B cell (primary cell): ENCODE results near the gene SLC7A10. TPM values are rescaled to one million over a fixed set of nuclear protein-coding genes. Genes with fewer than 3 reads are reported as not detected.

Experiments used
- ATAC-seq: fragments of 200-7000 bp; cut with Tn5 transposase; one replicate; pipeline ENCODE4 v1.10.0; 2021; ENCODE audit warnings: low read depth, mild to moderate bottlenecking, moderate number of reproducible peaks, moderate library complexity
- CTCF ChIA-PET: fragments of 350-600 bp; sonication (Branson Sonifier 250); formaldehyde crosslinking; loops from one replicate; lab custom pipeline; 2021; ENCODE audit warnings: antibody characterized with exemption, inconsistent platforms; lab: Charles Lee
- POLR2A ChIA-PET: fragments of 350-600 bp; sonication (Branson Sonifier 250); formaldehyde crosslinking; loops from one replicate; lab custom pipeline; 2021; ENCODE audit warnings: antibody characterized with exemption; lab: Charles Lee
- DNase-seq: peaks from one replicate; pipeline ENCODE4 v3.0.0; 2013
- H2AFZ ChIP-seq: 2 replicates; pipeline ENCODE4 v1.6.1; 2012; ENCODE audit warnings: mild to moderate bottlenecking, low read depth, low read length; ENCODE audit not compliant: insufficient read depth, poor library complexity, severe bottlenecking
- H3K27ac ChIP-seq, 2 donors: 1 replicate in 1 of 2; 2 replicates in 1 of 2; pipeline ENCODE4 v1.5.1; 2012 to 2013; ENCODE audit warnings: low read length in 2 of 2, mild to moderate bottlenecking in 2 of 2, moderate library complexity in 1 of 2
- H3K27me3 ChIP-seq, 4 experiments: fragments of 200-600 bp in 1 of 4; sonication (generic) in 1 of 4; replicated peaks in 1 of 4; 1 replicate in 2 of 4; 2 replicates in 2 of 4; pipeline versions ENCODE4 v1.6.1 to v1.7.0; 2013 to 2016; ENCODE audit warnings: low read length in 3 of 4, mild to moderate bottlenecking in 2 of 4, mixed read lengths in 1 of 4, moderate library complexity in 1 of 4; ENCODE audit not compliant: insufficient read depth in 4 of 4, control insufficient read depth in 3 of 4; ENCODE audit errors: control extremely low read depth in 1 of 4
- H3K36me3 ChIP-seq, 2 experiments: replicated peaks in 1 of 2; 1 replicate in 1 of 2; 2 replicates in 1 of 2; pipeline versions ENCODE4 v1.6.1 to v1.7.1; 2013; ENCODE audit warnings: low read length in 1 of 2; ENCODE audit not compliant: insufficient read depth in 2 of 2, control insufficient read depth in 1 of 2; ENCODE audit errors: control extremely low read depth in 1 of 2, extremely low read depth in 1 of 2
- H3K4me1 ChIP-seq, 2 donors: fragments of 200-600 bp in 1 of 2; sonication (generic) in 1 of 2; 1 replicate in 1 of 2; 2 replicates in 1 of 2; pipeline versions ENCODE4 v1.5.1 to v1.6.1; 2013 to 2017; ENCODE audit warnings: low read length in 2 of 2; ENCODE audit not compliant: control insufficient read depth in 2 of 2, insufficient read depth in 2 of 2
- H3K4me2 ChIP-seq: replicated peaks from 2 replicates; pipeline ENCODE3; 2012; ENCODE audit warnings: mild to moderate bottlenecking, low read depth, low read length; ENCODE audit not compliant: poor library complexity, severe bottlenecking
- H3K4me3 ChIP-seq, 5 experiments: fragments of 200-600 bp in 1 of 5; sonication (generic) in 1 of 5; 1 replicate in 3 of 5; 2 replicates in 2 of 5; pipeline versions ENCODE4 v1.5.1 to v1.7.0; 2011 to 2016; ENCODE audit warnings: low read length in 4 of 5, mild to moderate bottlenecking in 4 of 5, low read depth in 2 of 5, control low read depth in 1 of 5, moderate library complexity in 1 of 5; ENCODE audit not compliant: insufficient read depth in 1 of 5; ENCODE audit errors: control extremely low read depth in 1 of 5, extremely low read depth in 1 of 5
- H3K79me2 ChIP-seq: fragments of 200-600 bp; sonication (generic); one replicate; pipeline ENCODE4 v1.6.0; 2016; ENCODE audit warnings: low read length; ENCODE audit not compliant: control insufficient read depth, insufficient read depth
- H3K9ac ChIP-seq: fragments of 200-600 bp; sonication (generic); 2 replicates; pipeline ENCODE4 v1.6.1; 2017; ENCODE audit warnings: mild to moderate bottlenecking, low read length, moderate library complexity
- H3K9me3 ChIP-seq, 3 donors: one replicate each; pipeline versions ENCODE4 v1.6.1 to v1.7.1; 2013; ENCODE audit warnings: low read length in 2 of 3; ENCODE audit not compliant: control insufficient read depth in 2 of 3, insufficient read depth in 1 of 3; ENCODE audit errors: control extremely low read depth in 1 of 3
- H4K20me1 ChIP-seq: 2 replicates; pipeline ENCODE4 v1.6.0; 2012; ENCODE audit warnings: mild to moderate bottlenecking, low read length; ENCODE audit not compliant: insufficient read depth, control insufficient read depth, poor library complexity, severe bottlenecking
- H3K27ac Mint-ChIP-seq: one replicate; pipeline ENCODE4 v1.8.0; 2021; ENCODE audit warnings: mixed read lengths
- H3K27me3 Mint-ChIP-seq: one replicate; pipeline ENCODE4 v1.8.0; 2021; ENCODE audit warnings: mixed read lengths
- H3K4me1 Mint-ChIP-seq: one replicate; pipeline ENCODE4 v1.8.0; 2021; ENCODE audit warnings: mixed read lengths
- H3K4me3 Mint-ChIP-seq: one replicate; pipeline ENCODE4 v1.8.0; 2021; ENCODE audit warnings: mixed read lengths
- H3K9me3 Mint-ChIP-seq: one replicate; pipeline ENCODE4 v1.8.0; 2022; ENCODE audit warnings: mixed read lengths; ENCODE audit not compliant: insufficient read depth
- EZH2 ChIP-seq: IDR thresholded peaks from 2 replicates; pipeline ENCODE4 v1.6.1; 2012; ENCODE audit warnings: borderline replicate concordance, low read depth, mild to moderate bottlenecking, moderate library complexity, low read length; ENCODE audit not compliant: insufficient read depth, poor library complexity, severe bottlenecking
- WGBS: methylation state at CpG from one replicate; pipeline ENCODE4 v1.1.5; 2013; ENCODE audit warnings: missing lambda C conversion rate; ENCODE audit not compliant: insufficient coverage; 5-methylcytosine and 5-hydroxymethylcytosine counted together
- intact Hi-C: fragments of 100-400 bp; cut with micrococcal nuclease; formaldehyde crosslinking; loops from one replicate; pipeline ENCODE4 v1.10.0; 2022
- polyA plus RNA-seq: library from polyadenylated mRNA; depleted of rRNA; stranded (reverse); fragments of >200 nt; gene quantifications from 2 replicates; pipeline ENCODE4 v1.2.3, GENCODE V29; 2012
- total RNA-seq, 2 donors: library from RNA; stranded (reverse); fragments of 120-200 nt in 1 of 2; gene quantifications; 1 replicate in 1 of 2; 2 replicates in 1 of 2; pipeline versions ENCODE4 v1.2.3 to v1.2.4, GENCODE V29; 2013 to 2022
- TF ChIP-seq, protein P1 (sequence below): fragments of 200-600 bp; IDR thresholded peaks from one replicate; pipeline ENCODE4 v1.8.0; 2022; ENCODE audit warnings: antibody characterized with exemption, mild to moderate bottlenecking

Gene SLC7A10
- total and polyA plus RNA-seq, 2 donors (not counting 1 experiment from before 2014, with no cell fraction given), result not detected

- H3K9me3 Mint-ChIP-seq, result no peaks in the 10 kb centered on the region
- TF ChIP-seq, protein P1, sequence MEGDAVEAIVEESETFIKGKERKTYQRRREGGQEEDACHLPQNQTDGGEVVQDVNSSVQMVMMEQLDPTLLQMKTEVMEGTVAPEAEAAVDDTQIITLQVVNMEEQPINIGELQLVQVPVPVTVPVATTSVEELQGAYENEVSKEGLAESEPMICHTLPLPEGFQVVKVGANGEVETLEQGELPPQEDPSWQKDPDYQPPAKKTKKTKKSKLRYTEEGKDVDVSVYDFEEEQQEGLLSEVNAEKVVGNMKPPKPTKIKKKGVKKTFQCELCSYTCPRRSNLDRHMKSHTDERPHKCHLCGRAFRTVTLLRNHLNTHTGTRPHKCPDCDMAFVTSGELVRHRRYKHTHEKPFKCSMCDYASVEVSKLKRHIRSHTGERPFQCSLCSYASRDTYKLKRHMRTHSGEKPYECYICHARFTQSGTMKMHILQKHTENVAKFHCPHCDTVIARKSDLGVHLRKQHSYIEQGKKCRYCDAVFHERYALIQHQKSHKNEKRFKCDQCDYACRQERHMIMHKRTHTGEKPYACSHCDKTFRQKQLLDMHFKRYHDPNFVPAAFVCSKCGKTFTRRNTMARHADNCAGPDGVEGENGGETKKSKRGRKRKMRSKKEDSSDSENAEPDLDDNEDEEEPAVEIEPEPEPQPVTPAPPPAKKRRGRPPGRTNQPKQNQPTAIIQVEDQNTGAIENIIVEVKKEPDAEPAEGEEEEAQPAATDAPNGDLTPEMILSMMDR, result no peak
- no peak for TF ChIP-seq EZH2
- H3K27me3 ChIP-seq, result peaks cover 0 to 29% (median 4%) of the 10 kb centered on the region in 4 experiments
- ATAC-seq (no peak), DNase-seq (no peak)
- no peaks in the 10 kb centered on the region for H3K79me2 ChIP-seq
- no peaks in the 10 kb centered on the region for H4K20me1 ChIP-seq
- POLR2A ChIA-PET, result no interaction called here
- H3K4me1 ChIP-seq, result peaks cover 0 to 3% of the 10 kb centered on the region in 2 donors
- intact Hi-C loops, result no loop called here
- no peak overlapping the region for H2AFZ ChIP-seq
- H3K4me3 Mint-ChIP-seq, result no peak overlapping the region
- no peak overlapping the region for H3K27ac Mint-ChIP-seq
- H3K27ac ChIP-seq, result no peak overlapping the region
- H3K36me3 ChIP-seq, result no peaks in the 10 kb centered on the region
- H3K4me3 ChIP-seq, result no peak overlapping the region
- no peaks in the 10 kb centered on the region for H3K9me3 ChIP-seq
- H3K4me1 Mint-ChIP-seq, result no peaks in the 10 kb centered on the region
- peaks cover 37% of the 10 kb centered on the region for H3K27me3 Mint-ChIP-seq
- H3K9ac ChIP-seq, result no peak overlapping the region
- WGBS, result 99% methylated on average over 7 of the region's 17 CpGs
- no peak overlapping the region for H3K4me2 ChIP-seq
- CTCF ChIA-PET, result no interaction called here
Measured at GRCh38 chr19:33195645-33196347, 29.9 kb downstream of the SLC7A10 start.

DNA sequence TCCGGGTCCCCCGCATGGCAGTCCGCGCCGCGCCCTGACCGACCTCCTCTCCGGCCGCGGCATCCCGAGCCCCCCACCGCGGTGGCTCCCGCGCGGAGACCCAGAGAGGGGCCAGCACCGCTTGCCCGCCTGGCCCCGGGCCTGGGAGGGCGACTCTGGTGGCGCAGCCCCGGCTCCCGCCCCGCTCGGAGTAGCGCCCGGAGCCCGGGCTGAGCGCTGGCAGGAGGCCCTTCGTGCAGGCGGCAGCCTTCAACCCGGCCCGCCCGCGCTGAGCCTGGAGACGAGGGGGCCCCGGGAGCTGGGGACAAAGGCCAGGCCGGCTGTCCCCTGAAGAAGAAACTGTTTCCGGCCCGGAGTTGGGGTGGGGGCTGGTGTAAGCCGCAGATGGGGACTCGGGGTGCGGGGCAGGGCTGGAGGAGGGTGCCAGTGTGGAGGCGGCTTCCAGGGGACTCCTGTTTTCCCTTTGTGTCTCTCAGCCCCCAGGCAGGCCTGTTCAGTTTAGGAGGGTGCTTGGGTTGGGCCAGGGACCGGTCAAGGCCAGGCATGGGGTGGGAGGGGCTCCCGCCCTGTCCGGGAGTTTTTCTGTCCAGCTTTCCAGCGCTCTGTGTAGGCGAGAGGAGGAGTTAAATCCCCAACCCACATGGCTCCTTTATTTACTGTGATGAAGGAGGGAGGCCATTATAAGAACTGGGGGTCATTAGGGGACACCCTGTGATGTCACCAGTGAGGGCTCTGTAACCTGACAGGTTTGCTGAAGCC, 30.6 kb downstream of the SLC7A10 start:
- Histone ChIP-seq H3K4me3 (no peak overlapping the region), H3K27ac (no peak overlapping the region), H3K36me3 (no peaks in the 10 kb centered on the region), H3K9ac (no peak overlapping the region), H4K20me1 (no peaks in the 10 kb centered on the region), H3K79me2 (no peaks in the 10 kb centered on the region), H3K9me3 (no peaks in the 10 kb centered on the region), H3K27me3 (peaks cover 0 to 29% (median 4%) of the 10 kb centered on the region in 4 experiments), H3K4me1 (peaks cover 0 to 3% of the 10 kb centered on the region in 2 donors), H3K4me2 (peak overlapping the region; percentile 40), H2AFZ (no peak overlapping the region)
- no peak for TF ChIP-seq EZH2
- TF ChIP-seq, protein P1, result no peak
- DNase-seq, result no peak
- WGBS, result 7% methylated on average over 44 of the region's 49 CpGs
- POLR2A ChIA-PET, result no interaction called here
- ATAC-seq, result no peak
- H3K27ac Mint-ChIP-seq, result no peak overlapping the region
- intact Hi-C loops, result no loop called here
- H3K4me1 Mint-ChIP-seq, result no peaks in the 10 kb centered on the region
- CTCF ChIA-PET, result no interaction called here
- no peak overlapping the region for H3K4me3 Mint-ChIP-seq
- H3K9me3 Mint-ChIP-seq, result no peaks in the 10 kb centered on the region
- H3K27me3 Mint-ChIP-seq, result peaks cover 45% of the 10 kb centered on the region
